Neural cell (in vitro differentiated cells): ENCODE data around the gene TNFRSF8. TPM values are rescaled to one million over a fixed set of nuclear protein-coding genes. Genes with fewer than 3 reads are reported as not detected.

ENCODE experiments used
- H2AFZ ChIP-seq: fragments of 200-600, 300-800 bp; sonication (generic), shearing (Covaris generic); 2 replicates; pipeline ENCODE4 v1.6.0; 2014; ENCODE audit warnings: low read depth, mild to moderate bottlenecking, antibody characterized with exemption, low read length, moderate library complexity
- H3F3A ChIP-seq: fragments of 200-600 bp; shearing (Covaris generic); 2 replicates; pipeline ENCODE4 v1.6.1; 2016; ENCODE audit warnings: mild to moderate bottlenecking, moderate library complexity, mixed read lengths, antibody characterized with exemption, low read length; ENCODE audit not compliant: insufficient read depth, poor library complexity, severe bottlenecking
- H3K27ac ChIP-seq: fragments of 200-600, 300-800 bp; sonication (generic), shearing (Covaris generic); 2 replicates; pipeline ENCODE4 v1.5.1; 2014; ENCODE audit warnings: mild to moderate bottlenecking, low read length, moderate library complexity
- H3K27me3 ChIP-seq: fragments of 300-800, 200-600 bp; sonication (generic), shearing (Covaris generic); 2 replicates; pipeline ENCODE4 v1.6.0; 2014; ENCODE audit warnings: mild to moderate bottlenecking, low read depth, low read length, moderate library complexity; ENCODE audit not compliant: insufficient read depth
- H3K36me3 ChIP-seq: fragments of 300-800, 200-600 bp; sonication (generic), shearing (Covaris generic); 2 replicates; pipeline ENCODE4 v1.5.1; 2014; ENCODE audit warnings: mild to moderate bottlenecking, antibody characterized with exemption, low read length, moderate library complexity; ENCODE audit not compliant: insufficient read depth
- H3K4me2 ChIP-seq: fragments of 300-800, 200-600 bp; sonication (generic), shearing (Covaris generic); 2 replicates; pipeline ENCODE4 v1.6.0; 2014; ENCODE audit warnings: mild to moderate bottlenecking, low read length
- H3K4me3 ChIP-seq: fragments of 300-800, 200-600 bp; sonication (generic), shearing (Covaris generic); 2 replicates; pipeline ENCODE4 v1.5.1; 2014; ENCODE audit warnings: mild to moderate bottlenecking, low read length, moderate library complexity
- H3K79me2 ChIP-seq: fragments of 200-600 bp; shearing (Covaris generic); replicated peaks from 2 replicates; pipeline ENCODE4 v1.6.0; 2014; ENCODE audit warnings: mild to moderate bottlenecking, low read length, moderate library complexity; ENCODE audit not compliant: insufficient read depth
- H3K9ac ChIP-seq: fragments of 300-800, 200-600 bp; sonication (generic), shearing (Covaris generic); 2 replicates; pipeline ENCODE4 v1.6.1; 2016; ENCODE audit warnings: mild to moderate bottlenecking, low read length, mixed read lengths
- H3K9me2 ChIP-seq: fragments of 200-600 bp; shearing (Covaris generic); 2 replicates; pipeline ENCODE4 v1.6.1; 2016; ENCODE audit warnings: mild to moderate bottlenecking, low read length, mixed read lengths; ENCODE audit not compliant: insufficient read depth
- H3K9me3 ChIP-seq: fragments of 200-600, 300-800 bp; sonication (generic), shearing (Covaris generic); 2 replicates; pipeline ENCODE4 v1.6.1; 2016; ENCODE audit warnings: mild to moderate bottlenecking, mixed run types, low read length, moderate library complexity, mixed read lengths
- H4K20me1 ChIP-seq: fragments of 200-600 bp; shearing (Covaris generic); 2 replicates; pipeline ENCODE4 v1.6.1; 2016; ENCODE audit warnings: mild to moderate bottlenecking, mixed run types; ENCODE audit not compliant: insufficient read depth
- EP300 ChIP-seq: fragments of 450-650 bp; conservative IDR thresholded peaks from 2 replicates; pipeline ENCODE4 v1.6.1; 2014; ENCODE audit warnings: antibody characterized with exemption, mild to moderate bottlenecking, moderate library complexity; ENCODE audit not compliant: poor library complexity, severe bottlenecking
- EZH2 ChIP-seq: fragments of 200-600, 300-800 bp; shearing (Covaris generic), sonication (generic); IDR thresholded peaks from 2 replicates; pipeline ENCODE4 v1.6.1; 2014; ENCODE audit warnings: antibody characterized with exemption, low read length, borderline replicate concordance, mild to moderate bottlenecking; ENCODE audit not compliant: insufficient read depth, poor library complexity, severe bottlenecking
- MXI1 ChIP-seq: fragments of 450-650 bp; conservative IDR thresholded peaks from 2 replicates; pipeline ENCODE4 v1.6.1; 2014; ENCODE audit warnings: antibody characterized with exemption, mild to moderate bottlenecking; ENCODE audit not compliant: poor library complexity, severe bottlenecking
- POLR2AphosphoS5 ChIP-seq: IDR thresholded peaks from 2 replicates; pipeline ENCODE4 v1.6.1; 2012
- RAD21 ChIP-seq: fragments of 450-650 bp; conservative IDR thresholded peaks from 2 replicates; pipeline ENCODE4 v1.6.1; 2014; ENCODE audit warnings: antibody characterized with exemption, mild to moderate bottlenecking, moderate library complexity
- SMC3 ChIP-seq: fragments of 450-650 bp; conservative IDR thresholded peaks from 2 replicates; pipeline ENCODE4 v1.6.1; 2014; ENCODE audit warnings: antibody characterized with exemption, mild to moderate bottlenecking, moderate library complexity; ENCODE audit not compliant: poor library complexity
- TAF1 ChIP-seq: IDR thresholded peaks from 2 replicates; pipeline ENCODE4 v1.6.1; 2012; ENCODE audit warnings: low read depth
- polyA plus RNA-seq: library from polyadenylated mRNA; depleted of rRNA; stranded (reverse); fragments of >200 nt; gene quantifications from 2 replicates; pipeline ENCODE4 v1.2.3, GENCODE V29; 2014
- small RNA-seq, 3 experiments: library from RNA; depleted of rRNA; stranded (forward); fragments of <200 nt; gene quantifications; one replicate each; pipeline ENCODE3, GENCODE V24; 2012
- TF ChIP-seq, protein P1 (sequence below): IDR thresholded peaks from 2 replicates; pipeline ENCODE4 v1.6.1; 2012; ENCODE audit warnings: borderline replicate concordance
- TF ChIP-seq, protein P2 (sequence below): fragments of 450-650 bp; IDR thresholded peaks from 2 replicates; pipeline ENCODE4 v1.5.1; 2014; ENCODE audit warnings: antibody characterized with exemption, mild to moderate bottlenecking, moderate library complexity; ENCODE audit not compliant: poor library complexity, severe bottlenecking

The TNFRSF8 gene
- polyA plus RNA-seq, 1 donor from 2014 or later, result not detected

DNA sequence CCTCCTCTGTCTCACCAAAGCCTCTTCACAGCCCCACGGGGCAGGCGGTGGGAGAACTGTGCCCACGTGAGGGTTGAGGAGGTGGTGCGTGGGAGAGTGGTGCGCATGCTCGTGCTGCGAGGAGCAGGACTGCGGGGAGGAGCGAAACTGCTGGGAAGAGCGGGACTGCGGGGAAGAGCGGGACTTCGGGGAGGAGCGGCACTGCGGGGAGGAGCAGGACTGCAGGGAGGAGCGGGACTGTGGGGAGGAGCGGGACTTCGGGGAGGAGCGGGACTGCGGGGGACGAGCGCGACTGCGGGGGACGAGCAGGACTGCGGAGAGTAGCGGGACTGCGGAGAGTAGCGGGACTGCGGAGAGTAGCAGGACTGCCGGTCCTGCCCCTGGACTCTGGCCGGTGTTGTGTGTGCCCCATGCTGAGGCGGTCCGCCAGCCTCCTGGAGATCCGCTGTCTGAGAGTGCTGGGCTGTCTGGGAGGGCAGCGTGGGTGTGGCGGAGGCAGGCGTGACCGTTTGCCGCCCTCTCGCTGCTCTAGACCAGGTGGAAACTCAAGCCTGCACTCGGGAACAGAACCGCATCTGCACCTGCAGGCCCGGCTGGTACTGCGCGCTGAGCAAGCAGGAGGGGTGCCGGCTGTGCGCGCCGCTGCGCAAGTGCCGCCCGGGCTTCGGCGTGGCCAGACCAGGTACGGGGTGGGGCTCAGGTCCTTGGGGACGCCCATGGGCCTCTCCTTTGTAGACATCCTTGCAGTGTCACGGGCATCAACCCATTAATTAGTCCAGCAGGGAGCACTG is 128.3 kb downstream of the TNFRSF8 start:
- H3K9me2 ChIP-seq, result no peaks in the 10 kb centered on the region
- no peak overlapping the region for H3K4me3 ChIP-seq
- no peak overlapping the region for H3K4me2 ChIP-seq
- H4K20me1 ChIP-seq, result no peaks in the 10 kb centered on the region
- H3K27me3 ChIP-seq, result no peaks in the 10 kb centered on the region
- H3K9ac ChIP-seq, result no peak overlapping the region
- no peaks in the 10 kb centered on the region for H3F3A ChIP-seq
- H3K27ac ChIP-seq, result no peak overlapping the region
- no peaks in the 10 kb centered on the region for H3K36me3 ChIP-seq
- no peaks in the 10 kb centered on the region for H3K9me3 ChIP-seq
- no peaks in the 10 kb centered on the region for H3K79me2 ChIP-seq
- TF ChIP-seq, protein P1, sequence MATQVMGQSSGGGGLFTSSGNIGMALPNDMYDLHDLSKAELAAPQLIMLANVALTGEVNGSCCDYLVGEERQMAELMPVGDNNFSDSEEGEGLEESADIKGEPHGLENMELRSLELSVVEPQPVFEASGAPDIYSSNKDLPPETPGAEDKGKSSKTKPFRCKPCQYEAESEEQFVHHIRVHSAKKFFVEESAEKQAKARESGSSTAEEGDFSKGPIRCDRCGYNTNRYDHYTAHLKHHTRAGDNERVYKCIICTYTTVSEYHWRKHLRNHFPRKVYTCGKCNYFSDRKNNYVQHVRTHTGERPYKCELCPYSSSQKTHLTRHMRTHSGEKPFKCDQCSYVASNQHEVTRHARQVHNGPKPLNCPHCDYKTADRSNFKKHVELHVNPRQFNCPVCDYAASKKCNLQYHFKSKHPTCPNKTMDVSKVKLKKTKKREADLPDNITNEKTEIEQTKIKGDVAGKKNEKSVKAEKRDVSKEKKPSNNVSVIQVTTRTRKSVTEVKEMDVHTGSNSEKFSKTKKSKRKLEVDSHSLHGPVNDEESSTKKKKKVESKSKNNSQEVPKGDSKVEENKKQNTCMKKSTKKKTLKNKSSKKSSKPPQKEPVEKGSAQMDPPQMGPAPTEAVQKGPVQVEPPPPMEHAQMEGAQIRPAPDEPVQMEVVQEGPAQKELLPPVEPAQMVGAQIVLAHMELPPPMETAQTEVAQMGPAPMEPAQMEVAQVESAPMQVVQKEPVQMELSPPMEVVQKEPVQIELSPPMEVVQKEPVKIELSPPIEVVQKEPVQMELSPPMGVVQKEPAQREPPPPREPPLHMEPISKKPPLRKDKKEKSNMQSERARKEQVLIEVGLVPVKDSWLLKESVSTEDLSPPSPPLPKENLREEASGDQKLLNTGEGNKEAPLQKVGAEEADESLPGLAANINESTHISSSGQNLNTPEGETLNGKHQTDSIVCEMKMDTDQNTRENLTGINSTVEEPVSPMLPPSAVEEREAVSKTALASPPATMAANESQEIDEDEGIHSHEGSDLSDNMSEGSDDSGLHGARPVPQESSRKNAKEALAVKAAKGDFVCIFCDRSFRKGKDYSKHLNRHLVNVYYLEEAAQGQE, result no peak
- TF ChIP-seq RAD21 (no peak), EZH2 (no peak), SMC3 (no peak), MXI1 (no peak), TAF1 (no peak), EP300 (no peak), POLR2AphosphoS5 (no peak)
- TF ChIP-seq, protein P2, sequence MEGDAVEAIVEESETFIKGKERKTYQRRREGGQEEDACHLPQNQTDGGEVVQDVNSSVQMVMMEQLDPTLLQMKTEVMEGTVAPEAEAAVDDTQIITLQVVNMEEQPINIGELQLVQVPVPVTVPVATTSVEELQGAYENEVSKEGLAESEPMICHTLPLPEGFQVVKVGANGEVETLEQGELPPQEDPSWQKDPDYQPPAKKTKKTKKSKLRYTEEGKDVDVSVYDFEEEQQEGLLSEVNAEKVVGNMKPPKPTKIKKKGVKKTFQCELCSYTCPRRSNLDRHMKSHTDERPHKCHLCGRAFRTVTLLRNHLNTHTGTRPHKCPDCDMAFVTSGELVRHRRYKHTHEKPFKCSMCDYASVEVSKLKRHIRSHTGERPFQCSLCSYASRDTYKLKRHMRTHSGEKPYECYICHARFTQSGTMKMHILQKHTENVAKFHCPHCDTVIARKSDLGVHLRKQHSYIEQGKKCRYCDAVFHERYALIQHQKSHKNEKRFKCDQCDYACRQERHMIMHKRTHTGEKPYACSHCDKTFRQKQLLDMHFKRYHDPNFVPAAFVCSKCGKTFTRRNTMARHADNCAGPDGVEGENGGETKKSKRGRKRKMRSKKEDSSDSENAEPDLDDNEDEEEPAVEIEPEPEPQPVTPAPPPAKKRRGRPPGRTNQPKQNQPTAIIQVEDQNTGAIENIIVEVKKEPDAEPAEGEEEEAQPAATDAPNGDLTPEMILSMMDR, result no peak
- H2AFZ ChIP-seq, result no peak overlapping the region

Small RNA genes lying within 50 kb of the gene (small RNA-seq; reads per million reads assigned to genes)
- gene AL096840.1 (0 reads per million in 3 experiments), gene MIR4632 (0 reads per million in 3 experiments), gene MIR6729 (1.4 to 3.5 (median 1.5) reads per million in 3 experiments), gene RF00019 (0 to 1.2 (median 0) reads per million in 3 experiments), gene RN7SL649P (0 reads per million in 3 experiments), gene RNU6-777P (0 reads per million in 3 experiments), gene RPL23AP89 (0 reads per million in 3 experiments)

Other genes starting within 250 kb of the TNFRSF8 start
- gene NPPA, start 215.5 kb upstream of the TNFRSF8 start, polyA plus RNA-seq, result not detected in 2 replicates
- gene NPPB, start 204.4 kb upstream of the TNFRSF8 start, polyA plus RNA-seq, result not detected in 2 replicates
- gene KIAA2013, start 136.9 kb upstream of the TNFRSF8 start, polyA plus RNA-seq, result 24.9 and 34.5 TPM in 2 replicates
- gene PLOD1, start 128.6 kb upstream of the TNFRSF8 start, polyA plus RNA-seq, result 2.1 and 6.9 TPM in 2 replicates
- 60.6 and 64.9 TPM in 2 replicates for gene MFN2, start 82.9 kb upstream of the TNFRSF8 start, polyA plus RNA-seq
- 149 and 178 TPM in 2 replicates for gene MIIP, start 43.8 kb upstream of the TNFRSF8 start, polyA plus RNA-seq
- 0.24 TPM in 1 of 2 replicates, not detected in the other for gene TNFRSF1B, start 103.7 kb downstream of the TNFRSF8 start, polyA plus RNA-seq
- 24.1 and 24.5 TPM in 2 replicates for gene VPS13D, start 166.7 kb downstream of the TNFRSF8 start, polyA plus RNA-seq